OCI-LY7 (cell line): ENCODE measurements around the gene COL13A1. TPM values are rescaled to one million over a fixed set of nuclear protein-coding genes. Genes with fewer than 3 reads are reported as not detected.

Source experiments
- BruUV-seq: library from RNA; stranded (reverse); fragments of 400-500 nt; replicated peaks from 2 replicates; lab custom pipeline; 2021; lab: Mats Ljungman, UMichigan
- CTCF ChIA-PET: fragments of 300-600 bp; sonication (Branson Sonifier 250); formaldehyde crosslinking; loops from one replicate; lab custom pipeline; 2022; ENCODE audit warnings: antibody characterized with exemption; ENCODE audit not compliant: unreplicated experiment; lab: Charles Lee
- POLR2A ChIA-PET: fragments of 300-600 bp; sonication (Branson Sonifier 250); formaldehyde crosslinking; loops from one replicate; lab custom pipeline; 2022; ENCODE audit warnings: antibody characterized with exemption; lab: Charles Lee
- DNase-seq: peaks from one replicate; pipeline ENCODE4 v3.0.0-alpha.2; 2015; ENCODE audit warnings: low spot score
- H2AFZ ChIP-seq: fragments of 200-600 bp; sonication (generic), shearing (Covaris generic); 2 replicates; pipeline ENCODE4 v1.6.1; 2014; ENCODE audit warnings: mild to moderate bottlenecking, antibody characterized with exemption, low read length, moderate library complexity
- H3K27ac ChIP-seq: fragments of 200-600 bp; sonication (generic); 2 replicates; pipeline ENCODE4 v1.5.1; 2014; ENCODE audit warnings: mixed run types, low read depth, mild to moderate bottlenecking, moderate library complexity, low read length, inconsistent platforms; ENCODE audit not compliant: poor library complexity, severe bottlenecking
- H3K36me3 ChIP-seq: fragments of 200-600 bp; sonication (generic); 2 replicates; pipeline ENCODE4 v1.6.1; 2014; ENCODE audit warnings: mild to moderate bottlenecking, antibody characterized with exemption, low read length, moderate library complexity, mixed read lengths; ENCODE audit not compliant: insufficient read depth
- H3K4me1 ChIP-seq: fragments of 200-600 bp; sonication (generic); 2 replicates; pipeline ENCODE4 v1.5.1; 2014; ENCODE audit warnings: mild to moderate bottlenecking, low read length; ENCODE audit not compliant: insufficient read depth, poor library complexity, severe bottlenecking
- H3K4me2 ChIP-seq: fragments of 200-600 bp; sonication (generic); 2 replicates; pipeline ENCODE4 v1.6.1; 2014; ENCODE audit warnings: mild to moderate bottlenecking, low read length
- H3K4me3 ChIP-seq: fragments of 200-600 bp; sonication (generic); 2 replicates; pipeline ENCODE4 v1.5.1; 2014; ENCODE audit warnings: mild to moderate bottlenecking, low read depth, low read length; ENCODE audit not compliant: poor library complexity, severe bottlenecking
- H3K79me2 ChIP-seq: fragments of 200-600 bp; sonication (generic); 2 replicates; pipeline ENCODE4 v1.6.1; 2016; ENCODE audit warnings: low read depth, mild to moderate bottlenecking, low read length, moderate library complexity, mixed read lengths; ENCODE audit not compliant: insufficient read depth
- H3K9me2 ChIP-seq: fragments of 200-600 bp; sonication (generic); 2 replicates; pipeline ENCODE4 v1.6.1; 2016; ENCODE audit warnings: mild to moderate bottlenecking, low read length, mixed read lengths; ENCODE audit not compliant: insufficient read depth
- H3K9me3 ChIP-seq: fragments of 200-600 bp; sonication (generic); 2 replicates; pipeline ENCODE4 v1.6.1; 2014; ENCODE audit warnings: mild to moderate bottlenecking, mixed run types, low read length, mixed read lengths
- H4K20me1 ChIP-seq: fragments of 200-600 bp; sonication (generic); 2 replicates; pipeline ENCODE4 v1.6.1; 2014; ENCODE audit warnings: mild to moderate bottlenecking, antibody characterized with exemption, low read length, moderate library complexity, mixed read lengths; ENCODE audit not compliant: insufficient read depth
- CTCF ChIP-seq: fragments of 200-600 bp; sonication (generic); conservative IDR thresholded peaks from 2 replicates; pipeline ENCODE4 v1.5.1; 2014; ENCODE audit warnings: mild to moderate bottlenecking, antibody characterized with exemption, low read length, moderate library complexity, mixed read lengths
- EZH2phosphoT487 ChIP-seq: fragments of 200-600 bp; sonication (generic); IDR thresholded peaks from 2 replicates; pipeline ENCODE4 v1.6.1; 2018; ENCODE audit warnings: low read depth, borderline replicate concordance, mild to moderate bottlenecking, mixed run types, antibody characterized with exemption, low read length, moderate library complexity, mixed read lengths
- intact Hi-C: fragments of 100-400 bp; cut with micrococcal nuclease; formaldehyde crosslinking; loops from one replicate; pipeline ENCODE4 v1.10.0; 2022; ENCODE audit not compliant: unreplicated experiment
- total RNA-seq, 2 experiments: library from RNA; depleted of rRNA in 1 of 2; stranded (reverse); fragments of >200 nt in 1 of 2; shearing (Covaris generic) in 1 of 2; gene quantifications; 2 replicates each; pipeline ENCODE4 v1.2.3, GENCODE V29; 2014 to 2022

Gene COL13A1
- total RNA-seq, 2 experiments from 2014 or later: 0.06 TPM; not detected in 1

- Histone ChIP-seq H2AFZ (no peak overlapping the region), H4K20me1 (no peaks in the 10 kb centered on the region), H3K27ac (no peak overlapping the region), H3K9me2 (no peaks in the 10 kb centered on the region), H3K79me2 (no peaks in the 10 kb centered on the region), H3K4me2 (no peak overlapping the region), H3K9me3 (no peaks in the 10 kb centered on the region), H3K36me3 (no peaks in the 10 kb centered on the region), H3K4me3 (no peak overlapping the region), H3K4me1 (no peaks in the 10 kb centered on the region)
- intact Hi-C loops: no loop called here
- POLR2A ChIA-PET: no interaction called here
- peak; percentile 42 for DNase-seq
- CTCF ChIA-PET: interaction anchor here (0.5 to 0.6 kb wide), 2 partner anchors 135 to 1831 kb away, joined by 3 read pairs; no protein-coding TSS in a partner anchor
- no peak for TF ChIP-seq EZH2phosphoT487
- TF ChIP-seq CTCF: no peak
- no TSS peak for BruUV-seq
Measured at GRCh38 chr10:69835875-69836730, 34.4 kb downstream of the COL13A1 start.

- BruUV-seq: no TSS peak
Measured at GRCh38 chr10:69836731-69837030, 35.0 kb downstream of the COL13A1 start.

More at GRCh38 chr10:69836731-69837030, 35.0 kb downstream of the COL13A1 start:
- Histone ChIP-seq H3K4me3 (no peak overlapping the region), H3K36me3 (no peaks in the 10 kb centered on the region), H3K4me2 (no peak overlapping the region), H3K27ac (no peak overlapping the region), H3K9me2 (no peaks in the 10 kb centered on the region), H3K4me1 (no peaks in the 10 kb centered on the region), H2AFZ (no peak overlapping the region), H3K9me3 (no peaks in the 10 kb centered on the region), H3K79me2 (no peaks in the 10 kb centered on the region), H4K20me1 (no peaks in the 10 kb centered on the region)
- intact Hi-C loops: no loop called here
- no peak for TF ChIP-seq CTCF
- ChIA-PET POLR2A (interaction anchor here (1.1 kb wide), 1 partner anchor 32 kb away, joined by 3 read pairs; no protein-coding TSS in a partner anchor), CTCF (interaction anchor here (0.5 to 0.6 kb wide), 2 partner anchors 136 to 1830 kb away, joined by 3 read pairs; no protein-coding TSS in a partner anchor)
- no peak for DNase-seq
